ENCODE results near the gene FLNB. TPM values are rescaled to one million over a fixed set of nuclear protein-coding genes. Genes with fewer than 3 reads are reported as not detected.
"Not testable (repeated sequence)": the region's sequence is repeated elsewhere in the genome, so short reads cannot be mapped to it uniquely, and the experiment has no call there.

Gene FLNB
- total RNA-seq, 1 donor from 2014 or later = 34.8 TPM

- H3K4me3 ChIP-seq = no peak overlapping the region
- no peak for DNase-seq
- peak overlapping the region; percentile 37 for H3K27ac ChIP-seq (replicated peaks)
- H3K9me3 ChIP-seq (replicated peaks) = no peaks in the 10 kb centered on the region
- H3K4me1 ChIP-seq = peaks cover 23% of the 10 kb centered on the region
- no peaks in the 10 kb centered on the region for H3K36me3 ChIP-seq
- H3K27me3 ChIP-seq (ENCODE audit: low read depth) = no peaks in the 10 kb centered on the region
- TF ChIP-seq, protein P1, sequence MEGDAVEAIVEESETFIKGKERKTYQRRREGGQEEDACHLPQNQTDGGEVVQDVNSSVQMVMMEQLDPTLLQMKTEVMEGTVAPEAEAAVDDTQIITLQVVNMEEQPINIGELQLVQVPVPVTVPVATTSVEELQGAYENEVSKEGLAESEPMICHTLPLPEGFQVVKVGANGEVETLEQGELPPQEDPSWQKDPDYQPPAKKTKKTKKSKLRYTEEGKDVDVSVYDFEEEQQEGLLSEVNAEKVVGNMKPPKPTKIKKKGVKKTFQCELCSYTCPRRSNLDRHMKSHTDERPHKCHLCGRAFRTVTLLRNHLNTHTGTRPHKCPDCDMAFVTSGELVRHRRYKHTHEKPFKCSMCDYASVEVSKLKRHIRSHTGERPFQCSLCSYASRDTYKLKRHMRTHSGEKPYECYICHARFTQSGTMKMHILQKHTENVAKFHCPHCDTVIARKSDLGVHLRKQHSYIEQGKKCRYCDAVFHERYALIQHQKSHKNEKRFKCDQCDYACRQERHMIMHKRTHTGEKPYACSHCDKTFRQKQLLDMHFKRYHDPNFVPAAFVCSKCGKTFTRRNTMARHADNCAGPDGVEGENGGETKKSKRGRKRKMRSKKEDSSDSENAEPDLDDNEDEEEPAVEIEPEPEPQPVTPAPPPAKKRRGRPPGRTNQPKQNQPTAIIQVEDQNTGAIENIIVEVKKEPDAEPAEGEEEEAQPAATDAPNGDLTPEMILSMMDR (IDR thresholded peaks at IDR 0.05; ENCODE audit: borderline replicate concordance) = no peak
- intact Hi-C loops (cut with micrococcal nuclease) = no loop called here
These were observed 192.7 kb downstream of the FLNB start for GRCh38 chr3:58200846-58201355.

GRCh38 chr3:58201451-58201850 lies 193.2 kb downstream of the FLNB start:
- H3K36me3 ChIP-seq; H3K4me3 ChIP-seq; DNase-seq; H3K27me3 ChIP-seq (ENCODE audit: low read depth); H3K9me3 ChIP-seq (replicated peaks); intact Hi-C loops (cut with micrococcal nuclease): not testable (repeated sequence)
- H3K4me1 ChIP-seq = peaks cover 23% of the 10 kb centered on the region
- peak overlapping the region; percentile 37 for H3K27ac ChIP-seq (replicated peaks)

- Histone ChIP-seq H3K36me3 (no peaks in the 10 kb centered on the region), H3K27me3 (ENCODE audit: low read depth) (no peaks in the 10 kb centered on the region), H3K9me3 (replicated peaks) (no peaks in the 10 kb centered on the region), H3K4me3 (no peak overlapping the region), H3K4me1 (peaks cover 23% of the 10 kb centered on the region), H3K27ac (replicated peaks) (no peak overlapping the region)
- no peak for DNase-seq
- TF ChIP-seq, protein P1 (IDR thresholded peaks at IDR 0.05; ENCODE audit: borderline replicate concordance) = no peak
- intact Hi-C loops (cut with micrococcal nuclease) = no loop called here
These were observed 194.7 kb downstream of the FLNB start for GRCh38 chr3:58202917-58203360.

GRCh38 chr3:58203541-58203940 lies 195.3 kb downstream of the FLNB start:
- H3K4me3 ChIP-seq = no peak overlapping the region
- no peaks in the 10 kb centered on the region for H3K36me3 ChIP-seq
- H3K27me3 ChIP-seq (ENCODE audit: low read depth) = no peaks in the 10 kb centered on the region
- H3K27ac ChIP-seq (replicated peaks) = no peak overlapping the region
- no peaks in the 10 kb centered on the region for H3K9me3 ChIP-seq (replicated peaks)
- TF ChIP-seq, protein P1 (IDR thresholded peaks at IDR 0.05; ENCODE audit: borderline replicate concordance) = no peak
- H3K4me1 ChIP-seq = peaks cover 23% of the 10 kb centered on the region
- DNase-seq = no peak
- intact Hi-C loops (cut with micrococcal nuclease) = no loop called here

GRCh38 chr3:58204720-58205119 lies 196.5 kb downstream of the FLNB start:
- TF ChIP-seq, protein P1 (IDR thresholded peaks at IDR 0.05; ENCODE audit: borderline replicate concordance) = no peak
- H3K9me3 ChIP-seq (replicated peaks) = no peaks in the 10 kb centered on the region
- intact Hi-C loops (cut with micrococcal nuclease) = no loop called here
- H3K27me3 ChIP-seq (ENCODE audit: low read depth) = no peaks in the 10 kb centered on the region
- H3K27ac ChIP-seq (replicated peaks) = no peak overlapping the region
- no peak overlapping the region for H3K4me3 ChIP-seq
- peaks cover 15% of the 10 kb centered on the region for H3K4me1 ChIP-seq
- no peak for DNase-seq
- H3K36me3 ChIP-seq = no peaks in the 10 kb centered on the region

- Histone ChIP-seq H3K4me3 (no peak overlapping the region), H3K9me3 (replicated peaks) (no peaks in the 10 kb centered on the region), H3K27me3 (ENCODE audit: low read depth) (no peaks in the 10 kb centered on the region), H3K27ac (replicated peaks) (no peak overlapping the region), H3K4me1 (peaks cover 9% of the 10 kb centered on the region), H3K36me3 (no peaks in the 10 kb centered on the region)
- TF ChIP-seq, protein P1 (IDR thresholded peaks at IDR 0.05; ENCODE audit: borderline replicate concordance) = no peak
- intact Hi-C loops (cut with micrococcal nuclease) = no loop called here
- DNase-seq = no peak
These were observed 197.8 kb downstream of the FLNB start for GRCh38 chr3:58205981-58206380.

Data from left ventricle myocardium inferior (tissue), 1 donor.